PC-9 (cell line): ENCODE data around the gene INSR.

Source experiments
- CTCF ChIP-seq: fragments of 200-600 bp; sonication (generic); conservative IDR thresholded peaks from 2 replicates; pipeline ENCODE4 v1.6.1; 2017; ENCODE audit warnings: mixed run types, antibody characterized with exemption, mild to moderate bottlenecking, moderate library complexity
- EZH2 ChIP-seq: fragments of 200-600 bp; sonication (generic); IDR thresholded peaks from 2 replicates; pipeline ENCODE4 v1.8.0; 2017; ENCODE audit warnings: antibody characterized with exemption, low read depth

- TF ChIP-seq CTCF = no peak
- no peak for TF ChIP-seq EZH2
Measured at GRCh38 chr19:7145494-7145893, 148.7 kb downstream of the INSR start.
